Measurements from ENCODE around the gene TBATA. TPM values are rescaled to one million over a fixed set of nuclear protein-coding genes. Genes with fewer than 3 reads are reported as not detected.
"Not testable (repeated sequence)": the region's sequence is repeated elsewhere in the genome, so short reads cannot be mapped to it uniquely, and the experiment has no call there.

TBATA gene
- total RNA-seq, 2 donors from 2014 or later: not detected

DNA sequence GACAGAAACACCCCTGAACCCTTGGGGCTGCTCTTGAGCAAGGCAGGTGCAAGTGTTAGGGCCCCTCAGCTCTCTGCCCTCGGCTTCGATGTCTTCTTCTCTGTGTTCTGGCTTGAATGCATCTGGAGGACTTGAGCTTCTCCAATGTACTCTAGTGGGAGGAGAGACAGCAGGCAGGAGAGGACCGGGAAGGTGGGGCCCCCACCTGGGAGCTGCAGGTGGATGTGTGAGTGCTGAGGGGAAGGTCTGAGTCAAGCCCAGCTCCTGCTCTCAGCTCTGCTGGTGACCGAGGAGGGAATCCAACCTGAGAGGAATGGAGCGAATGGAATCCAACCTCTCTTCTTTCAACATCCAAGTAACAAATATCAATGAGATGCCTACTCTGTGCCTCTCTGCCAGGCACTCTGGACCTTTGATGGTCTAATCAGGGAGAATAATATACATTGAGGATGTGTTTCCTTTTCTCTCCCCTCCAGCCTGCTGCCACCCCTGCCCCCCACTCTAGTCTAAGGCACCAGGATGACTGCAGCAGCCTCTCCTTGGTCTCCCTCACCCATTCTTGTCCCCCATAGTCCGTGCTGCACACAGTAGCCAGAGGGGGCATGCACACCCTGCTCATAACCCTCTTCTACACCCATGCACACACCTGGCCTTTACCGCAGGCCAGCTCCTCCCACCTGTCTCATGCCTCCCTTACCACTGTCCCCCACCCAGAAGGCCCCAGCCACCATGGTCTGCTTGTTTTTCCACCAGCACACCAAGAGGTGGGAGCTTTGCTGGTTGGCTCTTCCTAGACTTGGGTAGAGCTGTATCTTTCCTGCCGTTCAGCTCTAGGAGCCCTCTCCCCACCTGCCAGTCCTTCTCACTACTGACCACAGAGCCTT, 13.6 kb downstream of the TBATA start:
- Histone ChIP-seq H3K4me3 (ENCODE audit: low read length) (no peak overlapping the region), H3K27ac (ENCODE audit: low read depth, low read length) (no peak overlapping the region), H3K9me3 (ENCODE audit: control insufficient read depth, low read length) (peaks cover 3% of the 10 kb centered on the region), H3K4me1 (ENCODE audit: control insufficient read depth, insufficient read depth, low read length) (no peaks in the 10 kb centered on the region), H3K36me3 (ENCODE audit: control insufficient read depth, insufficient read depth, low read length) (no peaks in the 10 kb centered on the region), H3K9ac (ENCODE audit: extremely low read depth, low read length, poor library complexity, severe bottlenecking) (no peak overlapping the region), H3K27me3 (ENCODE audit: control insufficient read depth, insufficient read depth, low read length, poor library complexity, severe bottlenecking) (no peaks in the 10 kb centered on the region)
- peaks cover 2% of the 10 kb centered on the region for H3K27me3 Mint-ChIP-seq (ENCODE audit: insufficient read depth)
- no peak overlapping the region for H3K4me3 Mint-ChIP-seq
- H3K9me3 Mint-ChIP-seq: peaks cover 7% of the 10 kb centered on the region
- WGBS, 2 experiments (ENCODE audit: insufficient coverage in 1 of 2, insufficient read length in 1 of 2): 87 to 92% methylated on average over 4 to 8 of the region's 8 CpGs
- H3K36me3 Mint-ChIP-seq (ENCODE audit: low read depth): no peaks in the 10 kb centered on the region
- H3K4me1 Mint-ChIP-seq: no peaks in the 10 kb centered on the region
- TF ChIP-seq, protein P1, sequence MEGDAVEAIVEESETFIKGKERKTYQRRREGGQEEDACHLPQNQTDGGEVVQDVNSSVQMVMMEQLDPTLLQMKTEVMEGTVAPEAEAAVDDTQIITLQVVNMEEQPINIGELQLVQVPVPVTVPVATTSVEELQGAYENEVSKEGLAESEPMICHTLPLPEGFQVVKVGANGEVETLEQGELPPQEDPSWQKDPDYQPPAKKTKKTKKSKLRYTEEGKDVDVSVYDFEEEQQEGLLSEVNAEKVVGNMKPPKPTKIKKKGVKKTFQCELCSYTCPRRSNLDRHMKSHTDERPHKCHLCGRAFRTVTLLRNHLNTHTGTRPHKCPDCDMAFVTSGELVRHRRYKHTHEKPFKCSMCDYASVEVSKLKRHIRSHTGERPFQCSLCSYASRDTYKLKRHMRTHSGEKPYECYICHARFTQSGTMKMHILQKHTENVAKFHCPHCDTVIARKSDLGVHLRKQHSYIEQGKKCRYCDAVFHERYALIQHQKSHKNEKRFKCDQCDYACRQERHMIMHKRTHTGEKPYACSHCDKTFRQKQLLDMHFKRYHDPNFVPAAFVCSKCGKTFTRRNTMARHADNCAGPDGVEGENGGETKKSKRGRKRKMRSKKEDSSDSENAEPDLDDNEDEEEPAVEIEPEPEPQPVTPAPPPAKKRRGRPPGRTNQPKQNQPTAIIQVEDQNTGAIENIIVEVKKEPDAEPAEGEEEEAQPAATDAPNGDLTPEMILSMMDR (conservative IDR thresholded peaks at IDR 0.05): no peak
- DNase-seq: peak; percentile 35
- no peak overlapping the region for H3K27ac Mint-ChIP-seq

DNA sequence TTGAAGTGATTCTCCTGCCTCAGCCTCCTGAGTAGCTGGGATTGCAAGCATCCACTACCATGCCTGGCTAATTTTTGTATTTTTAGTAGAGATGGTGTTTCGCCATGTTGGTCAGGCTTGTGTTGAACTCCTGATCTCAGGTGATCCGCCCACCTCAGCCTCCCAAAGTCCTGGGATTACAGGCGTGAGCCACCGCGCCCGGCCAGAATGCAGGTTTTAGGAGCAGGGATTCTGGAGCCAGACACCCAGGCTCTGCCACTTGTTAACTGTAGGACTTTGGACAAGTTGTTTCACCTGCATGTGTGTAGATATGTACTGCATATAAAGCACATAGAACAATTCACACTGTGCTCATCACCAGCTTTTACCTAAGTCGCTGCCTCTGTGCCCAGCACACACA, 14.7 kb downstream of the TBATA start:
- H3K4me3 Mint-ChIP-seq; H3K4me1 Mint-ChIP-seq; H3K36me3 Mint-ChIP-seq (ENCODE audit: low read depth); H3K4me1 ChIP-seq (ENCODE audit: control insufficient read depth, insufficient read depth, low read length); H3K27me3 Mint-ChIP-seq (ENCODE audit: insufficient read depth); H3K27ac ChIP-seq (ENCODE audit: low read depth, low read length); H3K4me3 ChIP-seq (ENCODE audit: low read length); DNase-seq; H3K36me3 ChIP-seq (ENCODE audit: control insufficient read depth, insufficient read depth, low read length); H3K9ac ChIP-seq (ENCODE audit: extremely low read depth, low read length, poor library complexity, severe bottlenecking); H3K27me3 ChIP-seq (ENCODE audit: control insufficient read depth, insufficient read depth, low read length, poor library complexity, severe bottlenecking); H3K27ac Mint-ChIP-seq: not testable (repeated sequence)
- 95 to 98% methylated on average over 4 to 7 of the region's 7 CpGs for WGBS, 2 experiments (ENCODE audit: insufficient coverage in 1 of 2, insufficient read length in 1 of 2)
- peaks cover 17% of the 10 kb centered on the region for H3K9me3 Mint-ChIP-seq
- peaks cover 13% of the 10 kb centered on the region for H3K9me3 ChIP-seq (ENCODE audit: control insufficient read depth, low read length)

DNA sequence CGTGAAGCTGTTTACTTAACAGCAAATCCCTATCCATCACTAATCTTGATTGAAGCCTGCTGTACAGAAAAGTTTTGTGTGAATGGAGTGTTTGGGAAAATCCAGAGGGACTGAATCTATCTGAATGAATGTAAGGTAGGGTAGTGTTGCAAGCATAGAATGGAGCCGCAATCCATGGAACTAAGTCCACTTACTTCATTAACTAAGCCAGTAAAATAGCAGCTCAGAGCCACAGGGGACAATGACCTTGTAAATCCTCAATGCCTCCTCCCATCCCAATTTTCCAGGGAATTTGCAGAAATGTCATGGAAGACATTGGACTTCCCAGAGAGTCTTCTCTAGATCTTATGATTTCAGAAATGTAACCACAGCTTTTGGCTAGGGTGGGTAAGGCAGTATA, 15.2 kb downstream of the TBATA start:
- Histone ChIP-seq H3K4me1 (ENCODE audit: control insufficient read depth, insufficient read depth, low read length) (no peaks in the 10 kb centered on the region), H3K4me3 (ENCODE audit: low read length) (no peak overlapping the region), H3K36me3 (ENCODE audit: control insufficient read depth, insufficient read depth, low read length) (no peaks in the 10 kb centered on the region), H3K27me3 (ENCODE audit: control insufficient read depth, insufficient read depth, low read length, poor library complexity, severe bottlenecking) (no peaks in the 10 kb centered on the region), H3K27ac (ENCODE audit: low read depth, low read length) (no peak overlapping the region), H3K9me3 (ENCODE audit: control insufficient read depth, low read length) (peaks cover 17% of the 10 kb centered on the region), H3K9ac (ENCODE audit: extremely low read depth, low read length, poor library complexity, severe bottlenecking) (no peak overlapping the region)
- Mint-ChIP-seq H3K9me3 (peaks cover 22% of the 10 kb centered on the region), H3K4me3 (no peak overlapping the region), H3K4me1 (no peaks in the 10 kb centered on the region), H3K36me3 (ENCODE audit: low read depth) (no peaks in the 10 kb centered on the region), H3K27me3 (ENCODE audit: insufficient read depth) (peaks cover 2% of the 10 kb centered on the region), H3K27ac (no peak overlapping the region)
- WGBS, 2 experiments (ENCODE audit: insufficient coverage in 1 of 2, insufficient read length in 1 of 2): 76% methylated on average over 2 of the region's 2 CpGs; no CpG with 5 or more reads in 1 of the 2 experiments
- no peak for DNase-seq
- TF ChIP-seq, protein P1 (conservative IDR thresholded peaks at IDR 0.05): no peak
